Measurements from ENCODE around the gene PRPS1L1.

Gene PRPS1L1

GRCh38 chr7:17988858-17989257 lies 38.8 kb downstream of the PRPS1L1 start:
- no peak overlapping the region for H3K27ac ChIP-seq
- intact Hi-C loops (cut with DNase I; ENCODE audit: low total_unique reads) = no loop called here
- no peaks in the 10 kb centered on the region for H3K36me3 ChIP-seq
- no peaks in the 10 kb centered on the region for H3K9me3 ChIP-seq
- no peaks in the 10 kb centered on the region for H3K27me3 ChIP-seq
- no peak overlapping the region for H3K4me3 ChIP-seq
- DNase-seq = no peak
- H3K4me1 ChIP-seq = peaks cover 0 to 9% (median 0%) of the 10 kb centered on the region in 4 donors
- TF ChIP-seq, protein P1, sequence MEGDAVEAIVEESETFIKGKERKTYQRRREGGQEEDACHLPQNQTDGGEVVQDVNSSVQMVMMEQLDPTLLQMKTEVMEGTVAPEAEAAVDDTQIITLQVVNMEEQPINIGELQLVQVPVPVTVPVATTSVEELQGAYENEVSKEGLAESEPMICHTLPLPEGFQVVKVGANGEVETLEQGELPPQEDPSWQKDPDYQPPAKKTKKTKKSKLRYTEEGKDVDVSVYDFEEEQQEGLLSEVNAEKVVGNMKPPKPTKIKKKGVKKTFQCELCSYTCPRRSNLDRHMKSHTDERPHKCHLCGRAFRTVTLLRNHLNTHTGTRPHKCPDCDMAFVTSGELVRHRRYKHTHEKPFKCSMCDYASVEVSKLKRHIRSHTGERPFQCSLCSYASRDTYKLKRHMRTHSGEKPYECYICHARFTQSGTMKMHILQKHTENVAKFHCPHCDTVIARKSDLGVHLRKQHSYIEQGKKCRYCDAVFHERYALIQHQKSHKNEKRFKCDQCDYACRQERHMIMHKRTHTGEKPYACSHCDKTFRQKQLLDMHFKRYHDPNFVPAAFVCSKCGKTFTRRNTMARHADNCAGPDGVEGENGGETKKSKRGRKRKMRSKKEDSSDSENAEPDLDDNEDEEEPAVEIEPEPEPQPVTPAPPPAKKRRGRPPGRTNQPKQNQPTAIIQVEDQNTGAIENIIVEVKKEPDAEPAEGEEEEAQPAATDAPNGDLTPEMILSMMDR (IDR thresholded peaks at IDR 0.05) = no peak

DNA sequence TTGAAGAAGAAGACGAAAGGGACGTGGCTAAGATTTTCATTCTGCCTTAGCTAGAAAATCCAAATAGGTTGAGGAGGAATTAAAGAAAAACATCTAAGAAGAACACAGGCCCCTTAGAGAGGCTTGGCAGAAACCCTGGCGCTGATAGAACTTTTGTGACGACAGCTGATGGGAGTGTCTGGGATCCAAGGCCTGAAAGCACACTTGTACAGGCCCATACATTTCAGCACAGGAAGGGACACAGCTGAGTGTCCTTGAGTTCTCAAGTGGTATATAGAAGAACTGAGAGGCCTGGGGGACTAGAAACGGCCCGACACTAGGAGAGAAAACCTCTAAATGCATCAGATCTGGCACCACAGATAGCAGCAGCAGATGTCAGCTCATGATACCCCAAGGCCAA lies 39.5 kb downstream of the PRPS1L1 start:
- no peak overlapping the region for H3K4me3 ChIP-seq
- intact Hi-C loops (cut with DNase I; ENCODE audit: low total_unique reads) = no loop called here
- no peaks in the 10 kb centered on the region for H3K27me3 ChIP-seq
- H3K4me1 ChIP-seq = peaks cover 0 to 9% (median 0%) of the 10 kb centered on the region in 4 donors
- H3K27ac ChIP-seq = no peak overlapping the region
- H3K9me3 ChIP-seq = no peaks in the 10 kb centered on the region
- no peaks in the 10 kb centered on the region for H3K36me3 ChIP-seq
- DNase-seq = no peak
- TF ChIP-seq, protein P1 (IDR thresholded peaks at IDR 0.05) = no peak

- H3K36me3 ChIP-seq = no peaks in the 10 kb centered on the region
Observed at GRCh38 chr7:17986851-17987250, 40.8 kb downstream of the PRPS1L1 start.

DNA sequence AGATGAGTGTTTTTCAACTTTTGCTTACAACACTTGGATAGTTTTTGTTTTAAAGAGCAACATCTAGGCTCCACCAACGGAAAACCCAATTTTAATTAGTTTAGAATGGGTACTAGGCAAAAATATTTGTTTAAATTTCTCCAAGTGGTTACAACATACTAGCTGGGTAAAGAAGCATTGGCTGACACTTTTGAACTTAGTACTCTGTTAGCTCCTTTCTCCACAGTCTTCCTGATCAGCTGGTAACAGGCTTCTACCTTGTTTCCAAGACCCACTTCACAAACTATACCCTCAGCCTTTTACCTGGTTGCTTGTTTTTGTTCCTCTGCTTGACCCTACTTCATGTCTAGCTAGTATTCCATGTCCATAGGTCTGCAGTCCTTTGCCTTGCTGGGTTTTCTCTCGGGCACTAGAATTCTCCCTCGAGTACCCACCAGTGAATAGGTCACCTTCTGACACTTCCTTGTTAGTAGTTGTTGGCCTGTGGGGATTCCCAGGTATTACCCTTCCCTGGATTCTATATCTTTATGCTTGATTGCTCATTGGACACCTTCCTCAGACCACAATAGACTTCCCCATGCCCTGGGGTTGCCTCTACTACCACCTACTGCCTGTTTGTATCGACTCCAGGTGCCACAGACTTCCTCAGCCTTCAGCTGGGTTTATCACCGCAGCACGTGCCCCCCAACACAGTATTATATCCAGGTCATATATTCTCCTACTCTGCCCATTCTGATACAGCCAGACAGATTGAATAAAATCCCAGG lies 42.0 kb downstream of the PRPS1L1 start:
- Histone ChIP-seq H3K4me1 (peaks cover 0 to 9% (median 0%) of the 10 kb centered on the region in 4 donors), H3K4me3 (no peak overlapping the region), H3K9me3 (no peaks in the 10 kb centered on the region), H3K36me3 (no peaks in the 10 kb centered on the region), H3K27me3 (no peaks in the 10 kb centered on the region), H3K27ac (no peak overlapping the region)
- TF ChIP-seq, protein P1 (IDR thresholded peaks at IDR 0.05) = no peak
- intact Hi-C loops (cut with DNase I; ENCODE audit: low total_unique reads) = no loop called here
- DNase-seq = no peak

More at GRCh38 chr7:17986851-17987250, 40.8 kb downstream of the PRPS1L1 start:
- Histone ChIP-seq H3K27ac (no peak overlapping the region), H3K4me1 (peaks cover 0 to 9% (median 0%) of the 10 kb centered on the region in 4 donors), H3K4me3 (no peak overlapping the region), H3K27me3 (no peaks in the 10 kb centered on the region), H3K9me3 (no peaks in the 10 kb centered on the region)
- TF ChIP-seq, protein P1 (IDR thresholded peaks at IDR 0.05) = no peak
- intact Hi-C loops (cut with DNase I; ENCODE audit: low total_unique reads) = no loop called here
- DNase-seq = no peak

- Histone ChIP-seq H3K4me1 (peaks cover 0 to 9% (median 0%) of the 10 kb centered on the region in 4 donors), H3K4me3 (no peak overlapping the region), H3K36me3 (no peaks in the 10 kb centered on the region), H3K27ac (no peak overlapping the region), H3K27me3 (no peaks in the 10 kb centered on the region), H3K9me3 (no peaks in the 10 kb centered on the region)
- intact Hi-C loops (cut with DNase I; ENCODE audit: low total_unique reads) = no loop called here
- no peak for DNase-seq
- TF ChIP-seq, protein P1 (IDR thresholded peaks at IDR 0.05) = no peak
Observed at GRCh38 chr7:17984288-17984687, 43.4 kb downstream of the PRPS1L1 start.

All from tibial artery (tissue), 4 donors.